ENCODE measurements around the gene GPRC5C.

The GPRC5C gene

DNA sequence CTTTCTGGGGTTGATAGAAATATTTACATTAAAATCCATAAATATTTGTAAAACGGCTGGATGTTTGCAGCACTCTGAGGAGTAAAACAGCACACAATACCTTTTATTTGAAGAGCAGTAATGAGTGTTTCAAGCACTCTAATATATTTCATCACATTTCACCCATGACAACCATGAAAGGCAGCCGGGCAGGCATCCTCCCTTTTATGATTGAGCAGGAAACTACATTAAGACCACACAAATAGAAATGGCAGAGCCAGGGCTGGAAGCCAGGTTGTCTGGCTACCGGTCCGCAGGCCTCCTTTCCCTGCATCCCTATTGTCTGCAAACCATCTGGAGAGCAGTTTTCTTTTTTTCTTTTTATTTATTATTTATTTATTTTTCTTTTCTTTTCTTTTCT is 23.1 kb upstream of the GPRC5C start:
- H3K4me3 ChIP-seq (ENCODE audit: low read depth in 1 of 2, low read length in 1 of 2): no peak overlapping the region
- TF ChIP-seq, protein P1, sequence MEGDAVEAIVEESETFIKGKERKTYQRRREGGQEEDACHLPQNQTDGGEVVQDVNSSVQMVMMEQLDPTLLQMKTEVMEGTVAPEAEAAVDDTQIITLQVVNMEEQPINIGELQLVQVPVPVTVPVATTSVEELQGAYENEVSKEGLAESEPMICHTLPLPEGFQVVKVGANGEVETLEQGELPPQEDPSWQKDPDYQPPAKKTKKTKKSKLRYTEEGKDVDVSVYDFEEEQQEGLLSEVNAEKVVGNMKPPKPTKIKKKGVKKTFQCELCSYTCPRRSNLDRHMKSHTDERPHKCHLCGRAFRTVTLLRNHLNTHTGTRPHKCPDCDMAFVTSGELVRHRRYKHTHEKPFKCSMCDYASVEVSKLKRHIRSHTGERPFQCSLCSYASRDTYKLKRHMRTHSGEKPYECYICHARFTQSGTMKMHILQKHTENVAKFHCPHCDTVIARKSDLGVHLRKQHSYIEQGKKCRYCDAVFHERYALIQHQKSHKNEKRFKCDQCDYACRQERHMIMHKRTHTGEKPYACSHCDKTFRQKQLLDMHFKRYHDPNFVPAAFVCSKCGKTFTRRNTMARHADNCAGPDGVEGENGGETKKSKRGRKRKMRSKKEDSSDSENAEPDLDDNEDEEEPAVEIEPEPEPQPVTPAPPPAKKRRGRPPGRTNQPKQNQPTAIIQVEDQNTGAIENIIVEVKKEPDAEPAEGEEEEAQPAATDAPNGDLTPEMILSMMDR (IDR thresholded peaks at IDR 0.05): no peak
- no peaks in the 10 kb centered on the region for H3K4me1 ChIP-seq (ENCODE audit: control insufficient read depth in 1 of 2, insufficient read depth in 1 of 2, low read depth in 1 of 2, low read length in 1 of 2)
- H3K27me3 ChIP-seq: peaks cover 9% of the 10 kb centered on the region
- no peaks in the 10 kb centered on the region for H3K36me3 ChIP-seq
- H3K9me3 ChIP-seq: no peaks in the 10 kb centered on the region
- no peak overlapping the region for H3K27ac ChIP-seq

DNA sequence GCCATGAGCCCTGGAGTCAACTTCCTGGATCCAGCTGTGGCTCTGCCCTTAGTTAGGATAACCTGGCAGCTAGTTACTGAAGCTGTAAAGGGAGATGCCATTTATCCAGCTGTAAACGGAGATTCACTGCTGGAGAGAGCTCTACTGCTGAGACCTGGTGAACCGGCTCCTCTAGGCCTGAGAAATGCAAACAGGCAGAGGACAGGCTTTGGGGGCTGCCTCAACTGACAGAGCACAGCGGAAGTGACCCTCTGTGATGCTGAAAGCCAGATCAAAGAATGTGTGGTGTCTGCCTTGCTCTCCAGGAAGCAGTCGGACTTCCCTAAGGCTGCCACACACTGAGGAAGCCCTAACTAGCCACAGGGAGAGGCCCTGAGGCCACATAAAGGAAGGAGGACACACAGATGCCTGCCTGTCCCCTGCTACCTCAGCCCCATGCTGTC is 21.9 kb upstream of the GPRC5C start:
- no peaks in the 10 kb centered on the region for H3K4me1 ChIP-seq (ENCODE audit: control insufficient read depth in 1 of 2, insufficient read depth in 1 of 2, low read depth in 1 of 2, low read length in 1 of 2)
- TF ChIP-seq, protein P1 (IDR thresholded peaks at IDR 0.05): no peak
- H3K36me3 ChIP-seq: no peaks in the 10 kb centered on the region
- H3K9me3 ChIP-seq: no peaks in the 10 kb centered on the region
- no peak overlapping the region for H3K27ac ChIP-seq
- no peaks in the 10 kb centered on the region for H3K27me3 ChIP-seq
- H3K4me3 ChIP-seq (ENCODE audit: low read depth in 1 of 2, low read length in 1 of 2): no peak overlapping the region

DNA sequence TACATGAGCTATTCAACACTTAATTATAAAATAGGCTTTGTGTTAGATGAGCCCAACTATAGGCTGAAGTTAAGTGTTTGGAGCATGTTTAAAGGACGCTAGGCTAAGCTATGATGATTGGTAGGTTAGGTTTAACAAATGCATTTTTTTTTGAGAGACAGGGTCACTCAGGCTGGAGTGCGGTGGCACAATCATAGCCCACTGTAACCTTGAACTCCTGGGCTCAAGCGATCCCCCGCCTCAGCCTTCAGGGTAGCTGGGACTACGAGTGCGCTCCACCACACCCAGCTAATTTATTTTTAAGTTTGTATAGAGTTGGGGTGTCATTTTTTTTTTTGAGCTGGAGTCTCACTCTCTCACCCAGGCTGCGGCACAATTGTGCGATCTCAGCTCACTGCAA is 19.3 kb upstream of the GPRC5C start:
- H3K4me1 ChIP-seq (ENCODE audit: control insufficient read depth in 1 of 2, insufficient read depth in 1 of 2, low read depth in 1 of 2, low read length in 1 of 2): no peaks in the 10 kb centered on the region

DNA sequence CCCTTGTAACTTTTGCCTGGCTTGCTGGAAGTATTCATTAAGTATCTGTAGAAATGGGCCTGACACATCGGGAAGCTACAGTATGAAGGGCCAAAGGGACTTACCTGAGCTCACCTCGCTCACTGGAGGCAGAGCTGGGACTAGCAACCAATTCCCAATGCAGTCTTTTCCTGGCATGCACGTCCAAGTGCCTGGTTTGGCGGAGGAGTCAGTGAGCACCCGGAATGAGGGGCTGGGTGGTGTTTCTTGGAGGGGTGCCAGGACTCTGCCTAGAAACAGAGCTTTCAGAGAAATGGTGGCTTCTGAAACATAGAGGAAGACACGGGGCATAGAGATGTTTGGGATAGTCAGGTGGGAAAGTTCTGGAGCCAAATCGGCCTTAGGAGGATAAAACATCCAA is 18.4 kb upstream of the GPRC5C start:
- peaks cover 8% of the 10 kb centered on the region for H3K27me3 ChIP-seq
- TF ChIP-seq, protein P1 (IDR thresholded peaks at IDR 0.05): no peak
- no peaks in the 10 kb centered on the region for H3K4me1 ChIP-seq (ENCODE audit: control insufficient read depth in 1 of 2, insufficient read depth in 1 of 2, low read depth in 1 of 2, low read length in 1 of 2)
- no peak overlapping the region for H3K4me3 ChIP-seq (ENCODE audit: low read depth in 1 of 2, low read length in 1 of 2)
- no peaks in the 10 kb centered on the region for H3K9me3 ChIP-seq
- no peak overlapping the region for H3K27ac ChIP-seq
- H3K36me3 ChIP-seq: no peaks in the 10 kb centered on the region

More for the DNA sequence above, 19.3 kb upstream of the GPRC5C start:
- no peaks in the 10 kb centered on the region for H3K36me3 ChIP-seq
- no peak overlapping the region for H3K4me3 ChIP-seq (ENCODE audit: low read depth in 1 of 2, low read length in 1 of 2)
- peaks cover 2% of the 10 kb centered on the region for H3K27me3 ChIP-seq
- H3K27ac ChIP-seq: no peak overlapping the region
- TF ChIP-seq, protein P1 (IDR thresholded peaks at IDR 0.05): no peak
- no peaks in the 10 kb centered on the region for H3K9me3 ChIP-seq

DNA sequence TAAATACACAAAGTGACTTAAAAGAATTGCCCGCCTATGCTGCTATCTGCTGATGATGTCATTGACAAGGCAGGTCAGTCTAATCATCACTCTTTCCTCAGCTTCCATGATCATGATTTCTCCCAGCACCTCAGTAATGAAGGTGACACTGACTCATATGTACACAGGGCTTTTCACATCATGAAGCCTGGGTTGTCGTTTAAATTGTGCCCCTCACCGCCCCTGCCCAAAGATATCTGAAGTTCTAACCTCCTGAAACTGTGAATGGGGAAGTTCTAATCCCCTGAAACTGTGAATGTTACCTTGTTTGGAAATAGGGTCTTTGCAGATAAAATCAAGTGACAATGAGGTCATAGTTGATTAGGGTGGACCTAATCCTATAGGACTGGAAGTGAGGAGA is 17.4 kb upstream of the GPRC5C start:
- no peaks in the 10 kb centered on the region for H3K9me3 ChIP-seq
- H3K27me3 ChIP-seq: peaks cover 8% of the 10 kb centered on the region
- H3K27ac ChIP-seq: no peak overlapping the region
- no peaks in the 10 kb centered on the region for H3K36me3 ChIP-seq
- no peak overlapping the region for H3K4me3 ChIP-seq (ENCODE audit: low read depth in 1 of 2, low read length in 1 of 2)
- TF ChIP-seq, protein P1 (IDR thresholded peaks at IDR 0.05): no peak
- H3K4me1 ChIP-seq (ENCODE audit: control insufficient read depth in 1 of 2, insufficient read depth in 1 of 2, low read depth in 1 of 2, low read length in 1 of 2): no peaks in the 10 kb centered on the region
